ENCODE data around the gene TENT5A. TPM values are rescaled to one million over a fixed set of nuclear protein-coding genes. Genes with fewer than 3 reads are reported as not detected.

Gene TENT5A
- total RNA-seq, 1 donor from 2014 or later, result 26.6 TPM

- DNase-seq, result no peak
- no peak overlapping the region for H3K27ac ChIP-seq
- TF ChIP-seq CTCF (IDR thresholded peaks at IDR 0.05), result no peak
- H3K4me1 ChIP-seq, result peaks cover 17% of the 10 kb centered on the region
- no peak for ATAC-seq
- H3K36me3 ChIP-seq, result no peaks in the 10 kb centered on the region
- no peak overlapping the region for H3K4me3 ChIP-seq
- intact Hi-C loops (cut with DNase I), result no loop called here
- H3K9me3 ChIP-seq, result no peaks in the 10 kb centered on the region
- H3K27me3 ChIP-seq (ENCODE audit: low read depth), result no peaks in the 10 kb centered on the region
Observed at GRCh38 chr6:81789291-81789690, 36.8 kb upstream of the TENT5A start.

GRCh38 chr6:81788748-81789147, 36.3 kb upstream of the TENT5A start:
- intact Hi-C loops (cut with DNase I), result no loop called here
- TF ChIP-seq CTCF (IDR thresholded peaks at IDR 0.05), result no peak
- DNase-seq, result no peak
- no peaks in the 10 kb centered on the region for H3K27me3 ChIP-seq (ENCODE audit: low read depth)
- no peak overlapping the region for H3K27ac ChIP-seq
- H3K36me3 ChIP-seq, result no peaks in the 10 kb centered on the region
- ATAC-seq, result peak in 1 of 2 donors; percentile 16
- no peaks in the 10 kb centered on the region for H3K9me3 ChIP-seq
- no peak overlapping the region for H3K4me3 ChIP-seq
- peaks cover 17% of the 10 kb centered on the region for H3K4me1 ChIP-seq

- H3K4me1 ChIP-seq, result peaks cover 17% of the 10 kb centered on the region
- ATAC-seq, result peak in 1 of 2 donors; percentile 87
- no peak overlapping the region for H3K4me3 ChIP-seq
- intact Hi-C loops (cut with DNase I), result no loop called here
- no peak for TF ChIP-seq CTCF (IDR thresholded peaks at IDR 0.05)
- H3K27ac ChIP-seq, result no peak overlapping the region
- no peaks in the 10 kb centered on the region for H3K9me3 ChIP-seq
- no peaks in the 10 kb centered on the region for H3K36me3 ChIP-seq
- no peaks in the 10 kb centered on the region for H3K27me3 ChIP-seq (ENCODE audit: low read depth)
- no peak for DNase-seq
Observed at GRCh38 chr6:81787313-81788068, 35.0 kb upstream of the TENT5A start.

GRCh38 chr6:81786150-81786549, 33.7 kb upstream of the TENT5A start:
- TF ChIP-seq CTCF (IDR thresholded peaks at IDR 0.05), result no peak
- no peak for ATAC-seq
- no peak overlapping the region for H3K4me3 ChIP-seq
- peaks cover 17% of the 10 kb centered on the region for H3K4me1 ChIP-seq
- no peak for DNase-seq
- no peaks in the 10 kb centered on the region for H3K9me3 ChIP-seq
- no peak overlapping the region for H3K27ac ChIP-seq
- H3K27me3 ChIP-seq (ENCODE audit: low read depth), result no peaks in the 10 kb centered on the region
- H3K36me3 ChIP-seq, result no peaks in the 10 kb centered on the region
- intact Hi-C loops (cut with DNase I), result no loop called here

- no peaks in the 10 kb centered on the region for H3K9me3 ChIP-seq
- intact Hi-C loops (cut with DNase I), result no loop called here
- H3K36me3 ChIP-seq, result no peaks in the 10 kb centered on the region
- TF ChIP-seq CTCF (IDR thresholded peaks at IDR 0.05), result no peak
- DNase-seq (no peak), ATAC-seq (no peak)
- no peaks in the 10 kb centered on the region for H3K27me3 ChIP-seq (ENCODE audit: low read depth)
- H3K4me3 ChIP-seq, result no peak overlapping the region
- peaks cover 17% of the 10 kb centered on the region for H3K4me1 ChIP-seq
- H3K27ac ChIP-seq, result no peak overlapping the region
Observed at GRCh38 chr6:81785377-81785776, 32.9 kb upstream of the TENT5A start.

Data from lower lobe of right lung (tissue), 2 donors.